SKM-1 (cell line): ENCODE data around the gene SRSF6.
"Not testable (repeated sequence)": the region's sequence is repeated elsewhere in the genome, so short reads cannot be mapped to it uniquely, and the experiment has no call there.

Experiments
- DNase-seq: peaks from one replicate; lab custom pipeline; 2025; ENCODE audit not compliant: unreplicated experiment; lab: John Stamatoyannopoulos, UW

SRSF6 gene

GRCh38 chr20:43473381-43473704, 15.6 kb downstream of the SRSF6 start:
- no peak for DNase-seq

- DNase-seq = no peak
Observed at GRCh38 chr20:43477193-43477592, 19.5 kb downstream of the SRSF6 start.

GRCh38 chr20:43477619-43478018, 19.9 kb downstream of the SRSF6 start:
- DNase-seq = no peak

GRCh38 chr20:43490038-43490437, 32.3 kb downstream of the SRSF6 start:
- no peak for DNase-seq

GRCh38 chr20:43492101-43492500, 34.4 kb downstream of the SRSF6 start:
- no peak for DNase-seq

GRCh38 chr20:43495388-43495787, 37.7 kb downstream of the SRSF6 start:
- no peak for DNase-seq

GRCh38 chr20:43502021-43502420, 44.3 kb downstream of the SRSF6 start:
- not testable (repeated sequence) for DNase-seq

- no peak for DNase-seq
Observed at GRCh38 chr20:43506238-43506637, 48.5 kb downstream of the SRSF6 start.

- DNase-seq = no peak
Observed at GRCh38 chr20:43507150-43508080, 49.7 kb downstream of the SRSF6 start, which contains the start of gene L3MBTL1. TSS of gene L3MBTL1 (plus strand) at chr20:43507697. CDS start at chr20:43513504, 5,807 bp downstream.

- DNase-seq = no peak
Observed at GRCh38 chr20:43508106-43508505, 50.4 kb downstream of the SRSF6 start.

GRCh38 chr20:43508604-43509040, 50.9 kb downstream of the SRSF6 start:
- DNase-seq = no peak

- no peak for DNase-seq
Observed at GRCh38 chr20:43511879-43512278, 54.2 kb downstream of the SRSF6 start.

GRCh38 chr20:43513372-43513930, 55.8 kb downstream of the SRSF6 start:
- no peak for DNase-seq
